Measurements from ENCODE around the gene FLNB.

FLNB gene

DNA sequence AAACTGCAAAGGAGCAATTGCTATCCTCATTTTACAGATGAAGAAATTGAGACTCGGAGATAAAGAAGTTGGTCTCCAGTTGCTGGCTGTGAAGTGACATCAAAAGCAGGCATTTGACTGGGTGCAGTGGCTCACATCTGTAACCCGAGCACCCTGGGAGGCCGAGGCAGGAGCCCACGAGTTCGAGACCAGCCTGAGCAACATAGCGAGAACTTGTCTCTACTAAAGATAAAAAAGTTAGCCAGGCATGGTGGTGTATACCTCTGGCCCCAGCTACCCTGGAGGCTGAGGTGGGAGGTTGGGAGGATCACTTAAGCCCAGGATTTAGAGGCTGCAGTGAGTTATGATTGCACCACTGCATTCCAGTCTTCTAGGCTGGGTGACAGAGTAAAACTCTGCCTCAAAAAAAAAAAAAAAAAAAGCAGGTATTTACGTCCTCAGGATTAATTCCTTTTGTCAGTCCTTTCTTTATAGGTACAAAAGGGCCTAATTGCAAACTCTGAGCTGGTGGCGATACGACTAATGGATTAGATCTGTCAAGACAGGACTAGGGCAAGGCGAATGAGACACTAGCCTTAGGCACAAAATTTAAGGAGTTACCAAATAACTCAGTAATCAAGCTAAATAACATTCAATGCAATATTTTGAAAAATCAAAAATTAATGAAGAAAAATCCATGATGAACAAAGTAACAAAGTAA, 208.4 kb downstream of the FLNB start:
- DNase-seq, result no peak

DNA sequence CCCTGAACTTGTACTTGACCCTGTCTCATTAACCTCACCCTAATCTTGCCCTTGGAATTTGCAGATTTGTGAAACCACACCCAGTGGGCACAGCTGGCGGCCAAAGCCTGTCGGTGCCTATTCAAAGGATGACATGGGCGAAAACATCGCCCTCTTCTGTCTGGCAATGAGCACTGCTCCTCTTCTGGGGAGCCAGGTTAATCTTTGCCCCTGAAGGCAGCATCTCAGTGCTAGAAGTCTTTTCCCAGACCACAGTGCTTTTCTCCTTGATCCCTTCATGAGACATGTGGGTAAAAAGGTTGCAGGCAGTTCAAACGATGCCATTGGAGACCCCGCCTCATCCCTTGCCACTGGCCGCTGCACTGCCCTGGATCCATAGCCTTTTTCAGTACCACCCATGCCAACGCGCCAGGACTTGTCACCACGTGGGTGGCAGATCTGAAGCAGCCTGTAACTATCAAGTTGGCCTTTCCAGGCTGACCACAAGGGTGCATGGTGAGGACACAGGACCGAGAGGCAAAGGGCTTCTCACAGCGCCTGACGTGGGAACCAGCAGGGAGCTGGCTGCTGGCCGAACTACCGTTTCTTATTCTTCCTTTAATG, 209.1 kb downstream of the FLNB start:
- peak; percentile 72 for DNase-seq

- DNase-seq, result no peak
Observed at GRCh38 chr3:58218904-58219303, 210.7 kb downstream of the FLNB start.
